Pancreas (tissue), 10 donors: ENCODE data around the gene EFS. TPM values are rescaled to one million over a fixed set of nuclear protein-coding genes. Genes with fewer than 3 reads are reported as not detected.

Experiments used
- ATAC-seq, 4 donors: fragments of 200-7000 bp; cut with Tn5 transposase; one replicate each; pipeline versions ENCODE4 v1.8.0 to v1.9.1; 2020; ENCODE audit warnings: mild to moderate bottlenecking in 4 of 4, moderate library complexity in 4 of 4
- DNase-seq, 6 donors: peaks; one replicate each; pipeline ENCODE4 v3.0.0-alpha.2; 2020
- FAIRE-seq: peaks from 2 replicates; lab custom pipeline; 2012; peaks lifted over from hg19 to GRCh38; lab: Jason Lieb, UNC
- H3K27ac ChIP-seq, 4 donors: fragments of 200-600 bp; sonication (generic); 1 replicate in 3 of 4; 2 replicates in 1 of 4; pipeline versions ENCODE4 v1.5.0 to v1.8.0; 2020
- H3K27me3 ChIP-seq, 4 donors: fragments of 200-600 bp; one replicate each; pipeline ENCODE4 v1.8.0; 2021
- H3K36me3 ChIP-seq, 3 donors: fragments of 200-600 bp; sonication (generic) in 1 of 3; one replicate each; pipeline versions ENCODE4 v1.5.0 to v1.8.0; 2020 to 2021
- H3K4me1 ChIP-seq, 3 donors: fragments of 200-600 bp; one replicate each; pipeline ENCODE4 v1.8.0; 2021
- H3K4me3 ChIP-seq, 4 donors: fragments of 200-600 bp; sonication (generic) in 2 of 4; one replicate each; pipeline versions ENCODE4 v1.5.0 to v1.8.0; 2020 to 2021
- H3K9me3 ChIP-seq, 4 donors: fragments of 200-600 bp; one replicate each; pipeline ENCODE4 v1.8.0; 2021
- WGBS, 2 donors: extraction: QIAGEN DNeasy Blood & Tissue Kit; methylation state at CpG; one replicate each; pipeline ENCODE4 v1.1.7; 2013; 5-methylcytosine and 5-hydroxymethylcytosine counted together
- intact Hi-C, 3 donors: fragments of 100-400 bp; cut with DNase I; formaldehyde crosslinking; loops; one replicate each; pipeline versions ENCODE4 v1.11.1 to v1.14.2; 2022
- polyA plus RNA-seq, 2 donors: library from polyadenylated mRNA; stranded (reverse); fragments of 200-250 nt; gene quantifications; one replicate each; pipeline ENCODE4 v1.2.3, GENCODE V29; 2013
- total RNA-seq, 6 donors: library from RNA; stranded (reverse); fragmentation: NEBNext Ultra II Directional in 4 of 6; extraction: Animal tissue kit (Norgen Biotek cat#: 25700) in 4 of 6; gene quantifications; one replicate each; pipeline versions ENCODE4 v1.2.1 to v1.2.4, GENCODE V29; 2021 to 2023
- TF ChIP-seq, protein P1 (sequence below), 4 donors: fragments of 200-600 bp; sonication (generic) in 3 of 4; IDR thresholded peaks; one replicate each; pipeline versions ENCODE4 v1.5.0 to v1.8.0; 2021; ENCODE audit warnings: antibody characterized with exemption in 4 of 4
- donor health status: healthy with polysubstance abuse.
- donor health status: DM: no; HTN: no; CAD: no; lungs with moderate emphysema.
- donor health status: DM: no; HTN: no; CAD: no.
- donor health status: control.
- donor health status: control.
- donor health status: Bipolar disorder and iron deficiency.
- donor health status: DM: yes; HTN: yes; CAD: no.
- donor health status: DM: no; HTN: no; CAD: no.
- donor health status: DM: no; HTN: no; CAD: no.
- donor health status: DM: yes; HTN: yes; CAD: no.

Gene EFS
- total and polyA plus RNA-seq, 8 donors, result 0.23 to 3.0 (median 1.0) TPM

DNA sequence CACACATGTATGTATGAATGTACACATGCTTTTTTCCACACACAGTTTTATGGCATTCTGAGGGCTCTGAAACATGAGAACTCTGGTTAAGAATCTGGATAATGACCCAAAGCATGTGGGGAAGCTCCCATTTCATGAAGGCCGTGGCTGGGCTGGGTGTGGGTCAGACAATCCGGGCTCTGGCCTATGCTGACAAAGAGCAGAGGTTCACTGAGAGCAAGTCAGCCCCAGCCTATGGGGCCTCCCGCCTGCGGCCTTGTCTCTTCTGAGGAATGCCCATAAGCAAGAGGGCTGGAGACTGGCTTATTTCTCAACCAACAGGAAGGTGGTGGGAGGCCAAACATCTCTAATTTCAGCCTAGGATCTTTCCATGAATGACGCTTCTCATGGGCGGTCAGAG, 34.6 kb upstream of the EFS start:
- 81 to 83% methylated on average over 6 of the region's 6 CpGs for WGBS, 2 donors
- Histone ChIP-seq H3K4me3 (no peak overlapping the region), H3K9me3 (no peaks in the 10 kb centered on the region), H3K4me1 (no peaks in the 10 kb centered on the region), H3K27ac (no peak overlapping the region), H3K36me3 (no peaks in the 10 kb centered on the region), H3K27me3 (no peaks in the 10 kb centered on the region)
- intact Hi-C loops, result no loop called here
- no peak for DNase-seq
- FAIRE-seq, result no peak
- TF ChIP-seq, protein P1, sequence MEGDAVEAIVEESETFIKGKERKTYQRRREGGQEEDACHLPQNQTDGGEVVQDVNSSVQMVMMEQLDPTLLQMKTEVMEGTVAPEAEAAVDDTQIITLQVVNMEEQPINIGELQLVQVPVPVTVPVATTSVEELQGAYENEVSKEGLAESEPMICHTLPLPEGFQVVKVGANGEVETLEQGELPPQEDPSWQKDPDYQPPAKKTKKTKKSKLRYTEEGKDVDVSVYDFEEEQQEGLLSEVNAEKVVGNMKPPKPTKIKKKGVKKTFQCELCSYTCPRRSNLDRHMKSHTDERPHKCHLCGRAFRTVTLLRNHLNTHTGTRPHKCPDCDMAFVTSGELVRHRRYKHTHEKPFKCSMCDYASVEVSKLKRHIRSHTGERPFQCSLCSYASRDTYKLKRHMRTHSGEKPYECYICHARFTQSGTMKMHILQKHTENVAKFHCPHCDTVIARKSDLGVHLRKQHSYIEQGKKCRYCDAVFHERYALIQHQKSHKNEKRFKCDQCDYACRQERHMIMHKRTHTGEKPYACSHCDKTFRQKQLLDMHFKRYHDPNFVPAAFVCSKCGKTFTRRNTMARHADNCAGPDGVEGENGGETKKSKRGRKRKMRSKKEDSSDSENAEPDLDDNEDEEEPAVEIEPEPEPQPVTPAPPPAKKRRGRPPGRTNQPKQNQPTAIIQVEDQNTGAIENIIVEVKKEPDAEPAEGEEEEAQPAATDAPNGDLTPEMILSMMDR (IDR thresholded peaks at IDR 0.05), result no peak
- no peak for ATAC-seq

DNA sequence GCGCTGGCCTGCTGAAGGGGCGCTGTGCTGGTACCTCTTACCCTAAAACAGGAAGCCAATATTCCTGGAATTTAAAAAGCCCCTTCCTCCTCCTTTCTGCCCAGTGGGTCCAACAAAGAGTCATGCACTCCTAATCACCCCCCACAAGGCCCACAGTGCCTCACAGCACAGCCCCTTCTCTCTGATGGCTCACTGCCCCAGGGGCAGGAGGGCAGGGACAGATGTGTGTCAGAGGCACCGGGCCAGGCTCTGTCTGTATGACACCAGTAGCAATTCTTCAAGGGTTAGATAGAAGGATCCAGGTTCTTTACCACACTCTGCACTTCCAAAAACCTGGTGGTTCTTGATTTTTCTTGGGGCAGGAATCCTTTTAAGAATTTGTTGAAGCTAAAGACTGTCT, 34.2 kb upstream of the EFS start:
- no peak for ATAC-seq

DNA sequence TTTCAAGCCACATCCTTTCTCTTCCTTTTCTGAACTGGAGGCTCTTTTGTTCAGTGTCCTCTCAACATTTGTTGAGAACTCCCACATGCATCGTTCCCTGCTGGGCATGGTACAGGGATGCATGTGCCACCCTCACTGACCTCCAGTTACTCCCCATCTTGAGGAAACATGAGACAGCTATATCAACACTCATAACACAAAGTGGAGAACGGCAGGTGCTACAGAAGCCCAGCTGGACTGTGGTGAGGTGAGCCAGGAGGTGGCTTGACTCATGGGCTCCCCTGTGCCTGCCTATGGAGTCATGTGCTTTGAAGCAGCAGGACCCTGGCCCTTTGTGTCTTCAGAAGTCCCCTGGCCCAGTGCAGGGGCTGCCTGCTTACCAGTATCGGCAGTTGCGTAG, 33.4 kb upstream of the EFS start:
- 67 to 69% methylated on average over 4 of the region's 4 CpGs for WGBS, 2 donors
- TF ChIP-seq, protein P1 (IDR thresholded peaks at IDR 0.05), result no peak
- intact Hi-C loops, result no loop called here
- Histone ChIP-seq H3K4me1 (no peaks in the 10 kb centered on the region), H3K27ac (no peak overlapping the region), H3K36me3 (no peaks in the 10 kb centered on the region), H3K27me3 (no peaks in the 10 kb centered on the region), H3K4me3 (no peak overlapping the region), H3K9me3 (no peaks in the 10 kb centered on the region)
- no peak for FAIRE-seq
- no peak for ATAC-seq
- DNase-seq, result no peak

More for the DNA sequence above, 34.2 kb upstream of the EFS start:
- H3K9me3 ChIP-seq, result no peaks in the 10 kb centered on the region
- H3K4me3 ChIP-seq, result no peak overlapping the region
- WGBS, 2 donors, result 91 to 94% methylated on average over 3 of the region's 3 CpGs
- no peaks in the 10 kb centered on the region for H3K27me3 ChIP-seq
- no peak overlapping the region for H3K27ac ChIP-seq
- DNase-seq, result no peak
- FAIRE-seq, result no peak
- no peaks in the 10 kb centered on the region for H3K36me3 ChIP-seq
- H3K4me1 ChIP-seq, result no peaks in the 10 kb centered on the region
- TF ChIP-seq, protein P1 (IDR thresholded peaks at IDR 0.05), result no peak
- intact Hi-C loops, result no loop called here

DNA sequence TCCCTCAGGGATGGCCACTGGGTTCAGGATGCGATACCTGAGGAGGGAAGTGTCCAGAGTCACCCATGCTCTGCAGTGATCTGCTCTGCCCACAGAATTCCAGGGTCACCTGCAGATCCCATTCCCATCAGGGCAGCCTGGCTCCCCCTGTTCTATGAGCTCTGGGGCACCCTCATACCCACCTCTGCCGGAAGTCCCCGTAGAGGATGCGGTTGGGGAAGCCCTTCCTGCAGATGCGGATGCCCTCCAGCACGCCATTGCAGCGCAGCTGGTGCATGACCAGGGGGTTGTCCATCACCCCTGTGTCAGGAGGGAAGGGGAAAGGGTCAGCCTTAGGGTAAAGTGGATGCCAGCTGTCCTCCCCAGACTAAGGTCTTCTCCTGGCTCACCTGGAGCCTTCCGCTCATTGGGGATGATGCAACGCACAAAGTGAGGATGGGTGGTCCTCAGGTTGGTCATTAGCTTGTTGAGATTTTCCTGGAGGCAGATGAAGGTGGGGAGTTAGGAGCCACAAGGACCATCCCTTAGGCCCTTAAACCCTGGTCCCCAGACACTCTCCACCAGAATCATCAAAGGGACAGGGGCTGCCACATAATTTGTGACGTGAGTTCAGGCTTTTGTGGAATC, 31.9 kb upstream of the EFS start:
- H3K27ac ChIP-seq, result no peak overlapping the region
- DNase-seq (no peak), FAIRE-seq (no peak), ATAC-seq (no peak)
- H3K4me3 ChIP-seq, result no peak overlapping the region
- H3K36me3 ChIP-seq, result no peaks in the 10 kb centered on the region
- H3K27me3 ChIP-seq, result no peaks in the 10 kb centered on the region
- TF ChIP-seq, protein P1 (IDR thresholded peaks at IDR 0.05), result no peak
- no peaks in the 10 kb centered on the region for H3K9me3 ChIP-seq
- intact Hi-C loops, result no loop called here
- H3K4me1 ChIP-seq, result no peaks in the 10 kb centered on the region
- whole genome bisulfite sequencing, 2 donors, result 89% methylated on average over 10 of the region's 10 CpGs

DNA sequence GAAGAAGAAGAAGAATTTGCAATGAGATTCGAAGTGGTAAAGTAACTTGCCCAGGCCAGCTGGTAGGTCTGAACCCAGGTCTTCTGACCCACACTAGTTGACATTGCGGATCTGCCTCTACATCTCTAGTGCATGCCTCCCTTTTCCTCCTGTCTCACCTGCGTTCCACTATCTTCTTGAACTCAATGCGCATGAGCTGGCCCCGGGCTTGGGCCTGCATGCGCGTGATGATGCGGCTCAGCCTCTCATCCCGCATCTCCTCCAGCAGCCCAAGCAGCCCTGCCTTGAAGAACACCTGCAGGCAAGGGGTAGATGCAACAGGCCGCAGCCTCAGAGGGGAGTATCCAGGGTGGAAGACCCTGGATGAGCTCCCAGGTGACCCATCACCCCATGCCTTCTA, 31.2 kb upstream of the EFS start:
- Histone ChIP-seq H3K9me3 (no peaks in the 10 kb centered on the region), H3K4me1 (no peaks in the 10 kb centered on the region), H3K4me3 (no peak overlapping the region), H3K36me3 (no peaks in the 10 kb centered on the region), H3K27ac (no peak overlapping the region), H3K27me3 (no peaks in the 10 kb centered on the region)
- TF ChIP-seq, protein P1 (IDR thresholded peaks at IDR 0.05), result no peak
- 82 to 85% methylated on average over 10 of the region's 10 CpGs for WGBS, 2 donors
- no peak for FAIRE-seq
- DNase-seq, result no peak
- intact Hi-C loops, result no loop called here
- ATAC-seq, result no peak
